ENCODE results near the gene E4F1.

- TF ChIP-seq CTCF (IDR thresholded peaks at IDR 0.05; ENCODE audit: low read depth, low read length, missing input control): no peak
- TF ChIP-seq TAF1 (conservative IDR thresholded peaks at IDR 0.05): no peak
- no peak for TF ChIP-seq HNF4G (IDR thresholded peaks at IDR 0.05)
- no peak for TF ChIP-seq YY1 (IDR thresholded peaks at IDR 0.05)
- no peak for TF ChIP-seq REST (IDR thresholded peaks at IDR 0.05)
- no peak for TF ChIP-seq ZBTB33 (IDR thresholded peaks at IDR 0.05)
Observed at GRCh38 chr16:2226918-2227317, 3.5 kb downstream of the E4F1 start.
